Neutrophil (primary cell): Measurements from ENCODE around the gene PDE1C.

Experiments used
- H3K27ac ChIP-seq: fragments of 200-600 bp; sonication (generic); 2 replicates; pipeline ENCODE4 v1.5.1; 2016; ENCODE audit warnings: mild to moderate bottlenecking, moderate library complexity
- H3K27me3 ChIP-seq: fragments of 200-600 bp; sonication (generic); 2 replicates; pipeline ENCODE4 v1.6.0; 2016; ENCODE audit warnings: mild to moderate bottlenecking
- H3K36me3 ChIP-seq: fragments of 200-600 bp; sonication (generic); 2 replicates; pipeline ENCODE4 v1.5.1; 2017
- H3K4me1 ChIP-seq, 2 experiments: fragments of 200-600 bp in 1 of 2; sonication (generic) in 1 of 2; 1 replicate in 1 of 2; 2 replicates in 1 of 2; pipeline versions ENCODE4 v1.5.1 to v1.6.1; 2013 to 2016; ENCODE audit warnings: low read depth in 1 of 2, low read length in 1 of 2, mild to moderate bottlenecking in 1 of 2, moderate library complexity in 1 of 2; ENCODE audit not compliant: control insufficient read depth in 1 of 2, insufficient read depth in 1 of 2
- H3K4me3 ChIP-seq, 2 experiments: fragments of 200-600 bp in 1 of 2; sonication (generic) in 1 of 2; 1 replicate in 1 of 2; 2 replicates in 1 of 2; pipeline ENCODE4 v1.5.1; 2013 to 2016; ENCODE audit warnings: low read depth in 1 of 2, low read length in 1 of 2, mild to moderate bottlenecking in 1 of 2, moderate library complexity in 1 of 2
- H3K9me3 ChIP-seq: fragments of 200-600 bp; sonication (generic); 2 replicates; pipeline ENCODE4 v1.5.1; 2016
- TF ChIP-seq, protein P1 (sequence below): fragments of 200-600 bp; sonication (generic); IDR thresholded peaks from 2 replicates; pipeline ENCODE4 v1.5.1; 2016; ENCODE audit warnings: antibody characterized with exemption

PDE1C gene

DNA sequence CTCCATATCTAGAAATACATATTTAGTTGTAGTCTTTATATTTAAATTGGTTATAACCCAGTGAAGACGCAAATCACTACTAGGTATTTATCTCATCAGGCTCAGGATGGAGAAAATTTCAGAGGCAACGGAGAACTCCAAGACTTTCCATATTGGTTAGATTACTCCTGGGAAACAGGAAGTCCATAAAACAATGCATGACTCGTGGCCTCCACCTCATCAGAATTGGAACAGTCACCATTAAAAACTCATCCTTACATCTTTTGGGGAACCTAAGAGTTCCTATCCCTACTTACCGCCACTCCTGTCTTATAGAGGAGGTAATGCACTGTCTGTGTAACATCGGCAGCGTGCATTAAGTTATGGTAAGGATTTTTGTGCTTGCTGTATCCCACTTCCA lies 205.6 kb downstream of the PDE1C start:
- Histone ChIP-seq H3K4me3 (no peak overlapping the region), H3K27ac (no peak overlapping the region), H3K27me3 (no peaks in the 10 kb centered on the region), H3K36me3 (no peaks in the 10 kb centered on the region), H3K4me1 (no peaks in the 10 kb centered on the region), H3K9me3 (no peaks in the 10 kb centered on the region)
- TF ChIP-seq, protein P1, sequence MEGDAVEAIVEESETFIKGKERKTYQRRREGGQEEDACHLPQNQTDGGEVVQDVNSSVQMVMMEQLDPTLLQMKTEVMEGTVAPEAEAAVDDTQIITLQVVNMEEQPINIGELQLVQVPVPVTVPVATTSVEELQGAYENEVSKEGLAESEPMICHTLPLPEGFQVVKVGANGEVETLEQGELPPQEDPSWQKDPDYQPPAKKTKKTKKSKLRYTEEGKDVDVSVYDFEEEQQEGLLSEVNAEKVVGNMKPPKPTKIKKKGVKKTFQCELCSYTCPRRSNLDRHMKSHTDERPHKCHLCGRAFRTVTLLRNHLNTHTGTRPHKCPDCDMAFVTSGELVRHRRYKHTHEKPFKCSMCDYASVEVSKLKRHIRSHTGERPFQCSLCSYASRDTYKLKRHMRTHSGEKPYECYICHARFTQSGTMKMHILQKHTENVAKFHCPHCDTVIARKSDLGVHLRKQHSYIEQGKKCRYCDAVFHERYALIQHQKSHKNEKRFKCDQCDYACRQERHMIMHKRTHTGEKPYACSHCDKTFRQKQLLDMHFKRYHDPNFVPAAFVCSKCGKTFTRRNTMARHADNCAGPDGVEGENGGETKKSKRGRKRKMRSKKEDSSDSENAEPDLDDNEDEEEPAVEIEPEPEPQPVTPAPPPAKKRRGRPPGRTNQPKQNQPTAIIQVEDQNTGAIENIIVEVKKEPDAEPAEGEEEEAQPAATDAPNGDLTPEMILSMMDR = no peak

DNA sequence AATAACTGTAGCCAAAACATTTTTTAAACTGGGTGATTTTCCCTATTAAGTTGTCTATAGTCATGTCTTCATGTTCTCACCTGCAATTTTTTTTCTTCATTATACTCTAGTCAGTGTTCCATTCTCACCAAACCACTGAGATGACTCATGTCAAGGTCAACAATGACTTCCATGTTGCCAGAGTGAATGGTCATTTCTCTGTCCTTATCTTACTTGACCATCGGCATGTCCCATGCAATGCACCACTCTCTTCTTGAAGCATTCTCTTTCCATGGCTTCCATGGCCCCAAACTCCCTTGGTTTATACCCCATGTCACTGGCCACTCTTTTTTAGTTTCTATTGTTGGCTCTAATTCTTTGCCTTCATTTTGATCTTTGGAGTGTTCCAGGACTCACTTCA lies 209.3 kb downstream of the PDE1C start:
- TF ChIP-seq, protein P1 = no peak
- H3K27me3 ChIP-seq = no peaks in the 10 kb centered on the region
- no peak overlapping the region for H3K4me3 ChIP-seq
- no peaks in the 10 kb centered on the region for H3K4me1 ChIP-seq
- no peaks in the 10 kb centered on the region for H3K9me3 ChIP-seq
- no peak overlapping the region for H3K27ac ChIP-seq
- no peaks in the 10 kb centered on the region for H3K36me3 ChIP-seq

DNA sequence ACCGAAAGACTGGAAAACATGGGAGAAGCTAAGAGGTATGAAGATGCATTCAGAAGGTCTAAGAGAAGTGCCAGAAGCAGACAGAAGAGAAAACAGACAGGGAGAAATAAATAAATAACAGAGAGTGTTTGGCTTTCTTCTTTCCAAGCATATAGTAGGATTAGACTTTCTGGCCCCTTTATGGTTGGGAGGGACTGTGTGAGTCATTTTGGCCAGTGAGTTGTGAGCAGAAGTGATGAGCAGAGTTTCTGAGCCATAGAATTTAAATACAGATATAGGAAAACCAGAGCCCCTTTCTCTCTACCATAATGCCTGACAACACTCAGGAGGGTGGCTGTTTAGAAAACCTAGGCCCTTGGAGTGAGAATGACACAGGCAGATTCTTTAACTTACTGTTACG lies 212.2 kb downstream of the PDE1C start:
- Histone ChIP-seq H3K9me3 (no peaks in the 10 kb centered on the region), H3K4me3 (no peak overlapping the region), H3K36me3 (no peaks in the 10 kb centered on the region), H3K4me1 (no peaks in the 10 kb centered on the region), H3K27me3 (no peaks in the 10 kb centered on the region), H3K27ac (no peak overlapping the region)
- TF ChIP-seq, protein P1 = no peak

DNA sequence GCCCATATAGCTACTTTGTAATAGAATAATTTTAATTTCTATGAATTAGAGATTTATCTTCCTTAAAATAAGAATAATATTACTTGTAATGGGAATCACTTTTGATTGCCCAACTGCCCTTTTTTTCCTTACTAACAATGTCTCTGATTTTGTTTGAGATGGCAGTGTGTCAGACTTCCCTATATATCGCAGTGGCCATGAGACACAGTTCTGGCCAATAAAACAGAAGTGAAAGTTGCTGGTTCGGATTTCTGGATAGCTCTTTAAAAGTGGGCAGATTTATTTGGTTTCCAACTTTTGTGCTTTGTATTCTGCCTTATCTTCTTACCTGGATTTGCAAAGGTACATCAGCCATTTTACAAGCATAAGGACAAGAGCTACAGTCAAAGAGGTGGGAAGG lies 213.0 kb downstream of the PDE1C start:
- TF ChIP-seq, protein P1 = no peak
- Histone ChIP-seq H3K4me3 (no peak overlapping the region), H3K9me3 (no peaks in the 10 kb centered on the region), H3K36me3 (no peaks in the 10 kb centered on the region), H3K27ac (no peak overlapping the region), H3K27me3 (no peaks in the 10 kb centered on the region), H3K4me1 (no peaks in the 10 kb centered on the region)

- Histone ChIP-seq H3K27me3 (no peaks in the 10 kb centered on the region), H3K4me1 (no peaks in the 10 kb centered on the region), H3K27ac (no peak overlapping the region), H3K4me3 (no peak overlapping the region), H3K36me3 (no peaks in the 10 kb centered on the region), H3K9me3 (no peaks in the 10 kb centered on the region)
- TF ChIP-seq, protein P1 = no peak
Measured at GRCh38 chr7:31856337-31856736, 213.9 kb downstream of the PDE1C start.

GRCh38 chr7:31855530-31855929 lies 214.7 kb downstream of the PDE1C start:
- Histone ChIP-seq H3K4me1 (no peaks in the 10 kb centered on the region), H3K27me3 (no peaks in the 10 kb centered on the region), H3K27ac (no peak overlapping the region), H3K4me3 (no peak overlapping the region), H3K36me3 (no peaks in the 10 kb centered on the region), H3K9me3 (no peaks in the 10 kb centered on the region)
- TF ChIP-seq, protein P1 = no peak
